NCI-H524 (cell line): ENCODE results near the gene AP5Z1.

Source experiments
- DNase-seq, 2 experiments: peaks; one replicate each; lab custom pipeline; 2025; lab: John Stamatoyannopoulos, UW

The AP5Z1 gene

GRCh38 chr7:4775250-4775847, at the start of gene AP5Z1:
Gene AP5Z1 (plus strand): TSS chr7:4775623. CDS start chr7:4775716, 93 bp downstream.
- DNase-seq: peak; percentile 68 to 93

GRCh38 chr7:4725850-4726450, 49.5 kb upstream of the AP5Z1 start:
- no peak for DNase-seq

GRCh38 chr7:4726566-4726965, 48.9 kb upstream of the AP5Z1 start:
- no peak for DNase-seq

- DNase-seq: no peak
Observed at GRCh38 chr7:4727914-4728705, 47.3 kb upstream of the AP5Z1 start.

GRCh38 chr7:4729266-4729665, 46.2 kb upstream of the AP5Z1 start:
- no peak for DNase-seq

GRCh38 chr7:4730276-4730675, 45.1 kb upstream of the AP5Z1 start:
- no peak for DNase-seq

- DNase-seq: no peak
Observed at GRCh38 chr7:4730971-4731370, 44.5 kb upstream of the AP5Z1 start.

- no peak for DNase-seq
Observed at GRCh38 chr7:4731803-4732202, 43.6 kb upstream of the AP5Z1 start.

GRCh38 chr7:4733936-4734528, 41.4 kb upstream of the AP5Z1 start:
- DNase-seq: no peak

GRCh38 chr7:4734587-4735345, 40.7 kb upstream of the AP5Z1 start:
- DNase-seq: no peak

GRCh38 chr7:4737300-4737699, 38.1 kb upstream of the AP5Z1 start:
- no peak for DNase-seq

- no peak for DNase-seq
Observed at GRCh38 chr7:4738711-4739527, 36.5 kb upstream of the AP5Z1 start.

GRCh38 chr7:4739528-4739992, 35.9 kb upstream of the AP5Z1 start:
- DNase-seq: no peak

- no peak for DNase-seq
Observed at GRCh38 chr7:4740796-4741195, 34.6 kb upstream of the AP5Z1 start.

GRCh38 chr7:4742051-4742573, 33.3 kb upstream of the AP5Z1 start:
- no peak for DNase-seq

GRCh38 chr7:4742852-4743251, 32.6 kb upstream of the AP5Z1 start:
- DNase-seq: no peak

- DNase-seq: no peak
Observed at GRCh38 chr7:4744391-4745264, 30.8 kb upstream of the AP5Z1 start.

GRCh38 chr7:4745265-4745919, 30.0 kb upstream of the AP5Z1 start:
- no peak for DNase-seq
